Suprapubic skin (tissue), 4 donors: Measurements from ENCODE around the gene RALGPS1. TPM values are rescaled to one million over a fixed set of nuclear protein-coding genes. Genes with fewer than 3 reads are reported as not detected.

Source experiments
- DNase-seq, 2 donors: peaks; one replicate each; pipeline ENCODE4 v3.0.0-alpha.2; 2019; ENCODE audit warnings: low spot score in 2 of 2
- H3K27ac ChIP-seq: fragments of 200-600 bp; sonication (generic); one replicate; pipeline ENCODE4 v1.5.1; 2019
- H3K27me3 ChIP-seq: fragments of 200-600 bp; sonication (generic); one replicate; pipeline ENCODE4 v1.5.1; 2019
- H3K36me3 ChIP-seq: fragments of 200-600 bp; sonication (generic); one replicate; pipeline ENCODE4 v1.5.1; 2019
- H3K4me1 ChIP-seq: fragments of 200-600 bp; sonication (generic); one replicate; pipeline ENCODE4 v1.5.1; 2019
- H3K4me3 ChIP-seq: fragments of 200-600 bp; sonication (generic); one replicate; pipeline ENCODE4 v1.5.1; 2019; ENCODE audit warnings: mild to moderate bottlenecking
- H3K9me3 ChIP-seq: fragments of 200-600 bp; sonication (generic); one replicate; pipeline ENCODE4 v1.5.1; 2019
- CTCF ChIP-seq, 2 donors: fragments of 200-600 bp in 1 of 2; fragments of 450-650 bp in 1 of 2; sonication (generic) in 1 of 2; IDR thresholded peaks; one replicate each; pipeline ENCODE4 v1.5.1; 2016 to 2019; ENCODE audit warnings: antibody characterized with exemption in 2 of 2, mild to moderate bottlenecking in 1 of 2, moderate library complexity in 1 of 2
- EP300 ChIP-seq: sonication (generic); formaldehyde crosslinking; IDR thresholded peaks from one replicate; pipeline ENCODE4 v1.6.1; 2017; ENCODE audit warnings: antibody characterized with exemption
- POLR2A ChIP-seq, 2 donors: fragments of 450-650 bp; IDR thresholded peaks; one replicate each; pipeline ENCODE4 v1.6.1; 2017; ENCODE audit warnings: antibody characterized with exemption in 2 of 2, mild to moderate bottlenecking in 2 of 2, moderate library complexity in 2 of 2
- POLR2AphosphoS5 ChIP-seq, 3 donors: sonication (generic); formaldehyde crosslinking; IDR thresholded peaks; one replicate each; pipeline ENCODE4 v1.6.1; 2017; ENCODE audit warnings: antibody characterized with exemption in 3 of 3
- WGBS: methylation state at CpG from one replicate; pipeline ENCODE4 v1.1.5; 2018; 5-methylcytosine and 5-hydroxymethylcytosine counted together
- total RNA-seq, 4 donors: library from RNA; depleted of rRNA; stranded (reverse); fragments of >200 nt; gene quantifications; one replicate each; pipeline ENCODE4 v1.1.0, GENCODE V29; 2016

Gene RALGPS1
- total RNA-seq, 4 donors from 2014 or later, result 14.8 to 86.7 (median 21.4) TPM

- Histone ChIP-seq H3K36me3 (no peaks in the 10 kb centered on the region), H3K4me3 (no peak overlapping the region), H3K9me3 (no peaks in the 10 kb centered on the region), H3K4me1 (peaks cover 4% of the 10 kb centered on the region), H3K27ac (no peak overlapping the region), H3K27me3 (no peaks in the 10 kb centered on the region)
- DNase-seq, result no peak
- 69% methylated on average over 3 of the region's 3 CpGs for WGBS
- no peak for TF ChIP-seq POLR2AphosphoS5 (IDR thresholded peaks at IDR 0.05)
- no peak for TF ChIP-seq EP300
- TF ChIP-seq CTCF (IDR thresholded peaks at IDR 0.05), result no peak
- TF ChIP-seq POLR2A (IDR thresholded peaks at IDR 0.05), result no peak
These were observed 90.6 kb downstream of the RALGPS1 start for GRCh38 chr9:127004946-127005769.

GRCh38 chr9:127005770-127006314, 91.3 kb downstream of the RALGPS1 start:
- no peak overlapping the region for H3K27ac ChIP-seq

GRCh38 chr9:127007638-127008037, 93.1 kb downstream of the RALGPS1 start:
- WGBS, result 92% methylated on average over 6 of the region's 6 CpGs
- no peak overlapping the region for H3K4me3 ChIP-seq
- no peak overlapping the region for H3K27ac ChIP-seq
- no peaks in the 10 kb centered on the region for H3K27me3 ChIP-seq
- no peak for DNase-seq
- no peaks in the 10 kb centered on the region for H3K9me3 ChIP-seq
- H3K36me3 ChIP-seq, result no peaks in the 10 kb centered on the region
- H3K4me1 ChIP-seq, result peaks cover 4% of the 10 kb centered on the region
- no peak for TF ChIP-seq POLR2A (IDR thresholded peaks at IDR 0.05)
- no peak for TF ChIP-seq CTCF (IDR thresholded peaks at IDR 0.05)
- TF ChIP-seq EP300, result no peak
- TF ChIP-seq POLR2AphosphoS5 (IDR thresholded peaks at IDR 0.05), result no peak

More at GRCh38 chr9:127005770-127006314, 91.3 kb downstream of the RALGPS1 start:
- Histone ChIP-seq H3K4me1 (peaks cover 4% of the 10 kb centered on the region), H3K9me3 (no peaks in the 10 kb centered on the region), H3K27me3 (no peaks in the 10 kb centered on the region), H3K4me3 (no peak overlapping the region), H3K36me3 (no peaks in the 10 kb centered on the region)
- no peak for TF ChIP-seq EP300
- TF ChIP-seq CTCF (IDR thresholded peaks at IDR 0.05), result no peak
- no peak for TF ChIP-seq POLR2AphosphoS5 (IDR thresholded peaks at IDR 0.05)
- no peak for TF ChIP-seq POLR2A (IDR thresholded peaks at IDR 0.05)
- WGBS, result 87% methylated on average over 5 of the region's 5 CpGs
- no peak for DNase-seq

GRCh38 chr9:127008076-127008475, 93.5 kb downstream of the RALGPS1 start:
- Histone ChIP-seq H3K27ac (no peak overlapping the region), H3K9me3 (no peaks in the 10 kb centered on the region), H3K4me1 (peaks cover 4% of the 10 kb centered on the region), H3K27me3 (no peaks in the 10 kb centered on the region), H3K36me3 (no peaks in the 10 kb centered on the region), H3K4me3 (no peak overlapping the region)
- WGBS, result 92% methylated on average over 1 of the region's 1 CpG
- TF ChIP-seq EP300 (no peak), CTCF (IDR thresholded peaks at IDR 0.05) (no peak), POLR2AphosphoS5 (IDR thresholded peaks at IDR 0.05) (no peak), POLR2A (IDR thresholded peaks at IDR 0.05) (no peak)
- DNase-seq, result no peak

GRCh38 chr9:127011772-127012171, 97.2 kb downstream of the RALGPS1 start:
- DNase-seq, result no peak
- Histone ChIP-seq H3K4me3 (no peak overlapping the region), H3K27me3 (no peaks in the 10 kb centered on the region), H3K4me1 (peaks cover 8% of the 10 kb centered on the region), H3K36me3 (no peaks in the 10 kb centered on the region), H3K9me3 (no peaks in the 10 kb centered on the region), H3K27ac (no peak overlapping the region)
- no peak for TF ChIP-seq EP300
- no peak for TF ChIP-seq POLR2AphosphoS5 (IDR thresholded peaks at IDR 0.05)
- TF ChIP-seq POLR2A (IDR thresholded peaks at IDR 0.05), result no peak
- TF ChIP-seq CTCF (IDR thresholded peaks at IDR 0.05), result no peak
- WGBS, result 85% methylated on average over 6 of the region's 6 CpGs
